ENCODE measurements around the gene CMTM6.

CMTM6 gene, protein sequence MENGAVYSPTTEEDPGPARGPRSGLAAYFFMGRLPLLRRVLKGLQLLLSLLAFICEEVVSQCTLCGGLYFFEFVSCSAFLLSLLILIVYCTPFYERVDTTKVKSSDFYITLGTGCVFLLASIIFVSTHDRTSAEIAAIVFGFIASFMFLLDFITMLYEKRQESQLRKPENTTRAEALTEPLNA

GRCh38 chr3:32502118-32502945, at the start of gene CMTM6:
Gene CMTM6, minus strand, starts transcription at chr3:32502852. Its CDS starts 107 bp downstream, at chr3:32502745.
- TF ChIP-seq, protein P1, sequence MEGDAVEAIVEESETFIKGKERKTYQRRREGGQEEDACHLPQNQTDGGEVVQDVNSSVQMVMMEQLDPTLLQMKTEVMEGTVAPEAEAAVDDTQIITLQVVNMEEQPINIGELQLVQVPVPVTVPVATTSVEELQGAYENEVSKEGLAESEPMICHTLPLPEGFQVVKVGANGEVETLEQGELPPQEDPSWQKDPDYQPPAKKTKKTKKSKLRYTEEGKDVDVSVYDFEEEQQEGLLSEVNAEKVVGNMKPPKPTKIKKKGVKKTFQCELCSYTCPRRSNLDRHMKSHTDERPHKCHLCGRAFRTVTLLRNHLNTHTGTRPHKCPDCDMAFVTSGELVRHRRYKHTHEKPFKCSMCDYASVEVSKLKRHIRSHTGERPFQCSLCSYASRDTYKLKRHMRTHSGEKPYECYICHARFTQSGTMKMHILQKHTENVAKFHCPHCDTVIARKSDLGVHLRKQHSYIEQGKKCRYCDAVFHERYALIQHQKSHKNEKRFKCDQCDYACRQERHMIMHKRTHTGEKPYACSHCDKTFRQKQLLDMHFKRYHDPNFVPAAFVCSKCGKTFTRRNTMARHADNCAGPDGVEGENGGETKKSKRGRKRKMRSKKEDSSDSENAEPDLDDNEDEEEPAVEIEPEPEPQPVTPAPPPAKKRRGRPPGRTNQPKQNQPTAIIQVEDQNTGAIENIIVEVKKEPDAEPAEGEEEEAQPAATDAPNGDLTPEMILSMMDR (IDR thresholded peaks at IDR 0.05; ENCODE audit: insufficient read depth, missing control alignments) = no peak
- peak; percentile 90 for DNase-seq (ENCODE audit: insufficient read length, low spot score)
- no peak for FAIRE-seq

GRCh38 chr3:32552013-32552412, 49.4 kb upstream of the CMTM6 start:
- no peak for DNase-seq (ENCODE audit: insufficient read length, low spot score)
- TF ChIP-seq, protein P1 (IDR thresholded peaks at IDR 0.05; ENCODE audit: insufficient read depth, missing control alignments) = no peak
- no peak for FAIRE-seq

GRCh38 chr3:32551496-32551895, 48.8 kb upstream of the CMTM6 start:
- no peak for FAIRE-seq
- TF ChIP-seq, protein P1 (IDR thresholded peaks at IDR 0.05; ENCODE audit: insufficient read depth, missing control alignments) = no peak

GRCh38 chr3:32551087-32551486, 48.4 kb upstream of the CMTM6 start:
- FAIRE-seq (no peak), DNase-seq (ENCODE audit: insufficient read length, low spot score) (no peak)
- TF ChIP-seq, protein P1 (IDR thresholded peaks at IDR 0.05; ENCODE audit: insufficient read depth, missing control alignments) = no peak

More at GRCh38 chr3:32551496-32551895, 48.8 kb upstream of the CMTM6 start:
- DNase-seq (ENCODE audit: insufficient read length, low spot score) = no peak

DNA sequence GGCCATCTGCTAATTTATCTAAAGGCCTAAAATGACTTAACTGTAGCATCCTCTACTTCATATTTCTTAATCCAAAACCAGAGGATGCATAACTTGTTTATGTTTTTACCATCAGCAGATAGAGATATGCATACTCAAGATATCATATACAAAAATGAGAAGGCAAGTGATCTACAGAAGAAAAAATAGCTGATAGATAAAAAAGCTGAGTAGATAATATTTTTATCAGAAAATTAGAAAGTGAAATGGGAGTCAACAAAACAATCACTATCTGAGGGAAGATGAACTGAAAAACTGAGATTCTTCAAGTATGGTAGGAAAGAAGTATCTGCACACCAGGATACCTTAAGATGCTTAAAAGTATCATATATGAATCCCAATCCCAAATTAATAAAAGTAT, 42.7 kb upstream of the CMTM6 start:
- TF ChIP-seq, protein P1 (IDR thresholded peaks at IDR 0.05; ENCODE audit: insufficient read depth, missing control alignments) = no peak
- FAIRE-seq (no peak), DNase-seq (ENCODE audit: insufficient read length, low spot score) (no peak)

DNA sequence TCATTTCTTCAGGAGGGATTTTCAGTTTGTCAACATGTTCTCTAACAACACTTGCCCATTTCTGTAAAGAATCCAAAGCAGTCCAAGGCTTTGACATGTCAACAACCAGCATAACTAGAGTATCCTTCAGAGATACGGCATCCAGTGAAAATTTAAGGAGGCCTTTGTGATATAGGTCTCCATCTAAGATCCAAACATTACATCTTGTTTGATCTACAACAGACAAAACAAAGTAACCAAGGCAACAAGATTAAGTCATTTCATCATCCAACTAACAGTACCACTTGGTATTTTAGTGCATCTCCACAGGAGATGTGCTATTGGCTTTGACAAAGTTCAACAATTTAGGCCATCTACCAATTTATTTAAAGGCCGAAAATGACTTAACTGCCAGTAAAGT, 42.2 kb upstream of the CMTM6 start:
- TF ChIP-seq, protein P1 (IDR thresholded peaks at IDR 0.05; ENCODE audit: insufficient read depth, missing control alignments) = no peak
- FAIRE-seq (peak; percentile 61), DNase-seq (ENCODE audit: insufficient read length, low spot score) (no peak)

DNA sequence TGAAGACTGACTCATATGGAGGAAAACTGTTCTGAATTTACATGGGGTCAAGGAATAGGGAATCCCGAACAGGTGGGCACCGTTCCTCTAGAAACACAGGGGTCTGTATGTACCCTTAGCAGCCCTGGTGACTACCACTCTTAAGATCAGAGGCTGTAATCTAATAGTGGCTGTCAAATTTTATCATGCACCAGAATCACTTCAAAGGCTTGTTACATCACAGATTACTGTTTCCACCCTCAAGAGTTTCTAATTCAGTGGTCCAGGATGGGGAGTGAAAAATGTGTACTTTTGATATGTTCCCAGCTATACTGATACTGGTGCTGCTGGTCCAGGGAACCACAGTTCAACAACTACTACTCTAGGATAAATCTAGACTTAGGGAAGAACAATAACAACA, 40.2 kb upstream of the CMTM6 start:
- TF ChIP-seq, protein P1 (IDR thresholded peaks at IDR 0.05; ENCODE audit: insufficient read depth, missing control alignments) = no peak
- DNase-seq (ENCODE audit: insufficient read length, low spot score) = no peak
- FAIRE-seq = no peak
